ENCODE measurements around the gene DEAF1.

DEAF1 gene

DNA sequence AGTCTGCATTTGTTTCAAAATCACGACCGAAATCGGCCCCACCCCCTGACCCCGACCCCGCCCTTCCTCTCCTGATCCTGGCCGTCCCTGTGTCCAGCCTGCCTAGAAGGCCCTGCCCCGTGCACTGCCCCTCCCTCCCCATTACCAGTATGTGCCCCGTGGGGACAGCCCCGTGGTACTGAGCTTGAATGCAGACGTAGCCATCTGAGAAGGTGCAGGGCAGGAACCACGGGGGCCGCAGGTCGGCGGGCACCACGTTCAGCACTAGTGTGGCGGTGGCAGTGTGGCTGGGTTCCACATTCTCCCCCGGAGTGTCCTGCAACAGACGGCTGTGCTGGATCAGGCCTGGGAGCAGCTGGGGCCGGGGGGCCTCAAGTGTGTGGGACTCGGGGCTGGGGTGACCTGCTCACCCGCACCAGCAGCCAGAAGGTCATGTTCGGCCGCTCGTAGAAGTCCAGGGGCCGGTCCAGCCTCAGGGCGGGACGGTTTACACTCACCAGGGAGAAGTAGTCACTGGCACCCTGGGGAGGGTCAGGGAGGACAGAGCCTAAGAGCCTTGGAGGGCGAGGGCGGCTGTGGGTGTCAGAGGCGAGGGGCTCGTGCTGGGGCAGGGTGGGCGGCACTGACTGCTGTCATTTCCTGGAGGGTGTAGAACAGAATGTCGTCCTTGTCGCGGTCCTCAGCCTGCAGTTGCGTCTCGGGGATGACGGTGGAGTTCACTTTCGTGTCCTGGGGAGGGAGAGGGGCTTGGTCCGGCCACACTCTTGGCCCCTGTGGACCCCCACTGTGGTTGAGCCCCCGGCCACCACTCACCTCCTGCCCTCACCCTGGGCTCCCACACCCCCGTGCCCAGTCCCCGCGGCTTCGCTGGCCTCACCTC, 73.8 kb downstream of the DEAF1 start:
- DNase-seq, result no peak

GRCh38 chr11:620201-620600, 74.8 kb downstream of the DEAF1 start:
- DNase-seq, result no peak

GRCh38 chr11:619628-620050, 75.4 kb downstream of the DEAF1 start:
- no peak for DNase-seq

- DNase-seq, result no peak
Observed at GRCh38 chr11:618856-619627, 76.0 kb downstream of the DEAF1 start.

- DNase-seq, result no peak
Observed at GRCh38 chr11:617912-618682, 76.9 kb downstream of the DEAF1 start.

- no peak for DNase-seq
Observed at GRCh38 chr11:617199-617911, 77.7 kb downstream of the DEAF1 start.

DNA sequence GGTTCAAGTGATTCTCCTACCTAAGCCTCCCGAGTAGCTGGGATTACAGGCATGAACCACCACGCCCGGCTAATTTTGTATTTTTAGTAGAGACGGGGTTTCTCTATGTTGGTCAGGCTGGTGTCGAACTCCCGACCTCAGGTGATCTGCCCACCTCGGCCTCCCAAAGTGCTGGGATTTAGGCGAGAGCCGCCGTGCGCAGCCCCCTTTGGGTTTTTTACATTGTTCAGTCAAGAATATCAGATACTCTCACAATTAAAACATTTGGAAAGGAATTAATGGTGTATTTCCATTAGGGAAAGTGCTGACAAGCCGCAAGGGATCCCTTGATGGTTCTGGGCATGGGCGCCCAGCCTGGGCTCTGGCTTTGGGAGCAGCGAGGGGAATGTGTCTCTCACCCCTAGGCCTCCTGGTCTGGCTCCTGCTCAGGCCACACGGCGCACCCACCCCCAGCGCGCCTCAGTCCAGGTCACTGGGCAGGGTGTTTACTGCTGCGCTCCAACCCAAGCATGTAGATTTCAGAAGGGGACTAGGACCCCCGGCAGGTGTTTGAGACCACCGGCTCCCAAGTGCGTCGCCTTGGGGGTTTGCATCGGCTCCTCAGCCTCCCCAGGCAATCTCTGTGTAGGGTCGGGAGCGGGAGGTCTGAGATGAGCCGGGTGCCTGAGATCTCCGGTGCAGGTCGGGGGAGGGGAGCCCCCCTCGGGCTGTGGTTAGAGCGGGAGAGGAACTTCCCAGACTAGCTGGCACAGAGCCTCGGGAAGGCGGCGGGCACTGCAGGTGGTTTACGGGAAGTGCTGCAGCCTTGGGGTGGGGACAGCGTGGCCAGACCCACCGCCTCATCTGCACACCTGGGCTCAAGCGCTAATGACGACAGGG, 78.5 kb downstream of the DEAF1 start:
- no peak for DNase-seq

DNA sequence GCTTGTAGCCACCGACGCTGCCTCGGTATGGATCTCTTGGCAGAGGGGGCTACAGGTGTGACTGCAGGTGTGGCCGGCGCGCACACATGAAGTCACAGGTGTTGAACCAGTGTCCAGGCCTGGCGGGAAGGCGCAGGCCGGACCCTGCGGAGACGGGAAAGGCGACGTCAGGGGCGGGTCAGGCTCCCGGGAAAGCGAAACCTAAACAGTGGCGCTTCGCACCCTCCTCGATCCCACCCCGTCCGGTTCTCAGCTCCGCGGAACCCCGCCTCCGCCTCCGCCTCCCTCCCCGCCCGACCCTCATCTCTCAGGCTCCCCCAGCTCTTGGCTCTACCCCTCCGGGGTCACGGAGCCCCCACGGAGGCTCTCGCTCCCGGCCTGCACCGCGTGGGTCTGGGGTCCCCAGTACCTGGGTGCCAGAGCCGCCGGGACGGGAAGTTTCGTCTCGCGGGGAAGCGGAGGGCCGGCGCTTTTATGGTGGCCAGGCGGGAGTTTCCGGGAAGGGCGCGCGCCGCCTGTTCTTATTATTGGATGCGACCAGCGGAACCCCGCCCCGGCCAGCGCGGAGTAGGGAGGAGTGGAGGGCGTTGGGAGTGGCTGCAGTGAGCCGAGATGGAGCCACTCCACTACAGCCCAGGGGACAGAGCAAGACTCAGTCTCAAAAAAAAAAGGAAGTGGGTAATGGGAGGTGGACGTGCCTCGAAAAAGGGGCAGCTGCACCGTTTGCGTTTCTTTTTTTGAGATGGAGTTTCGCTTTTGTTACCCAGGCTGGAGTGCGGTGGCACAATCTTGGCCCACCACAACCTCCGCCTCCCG, 79.3 kb downstream of the DEAF1 start, which contains the start of gene IRF7:
TSS of gene IRF7 (minus strand) at position 447 of the 816 bp plus-strand sequence. CDS start 586 bp downstream, outside the sequence.
- peak; percentile 92 for DNase-seq

DNA sequence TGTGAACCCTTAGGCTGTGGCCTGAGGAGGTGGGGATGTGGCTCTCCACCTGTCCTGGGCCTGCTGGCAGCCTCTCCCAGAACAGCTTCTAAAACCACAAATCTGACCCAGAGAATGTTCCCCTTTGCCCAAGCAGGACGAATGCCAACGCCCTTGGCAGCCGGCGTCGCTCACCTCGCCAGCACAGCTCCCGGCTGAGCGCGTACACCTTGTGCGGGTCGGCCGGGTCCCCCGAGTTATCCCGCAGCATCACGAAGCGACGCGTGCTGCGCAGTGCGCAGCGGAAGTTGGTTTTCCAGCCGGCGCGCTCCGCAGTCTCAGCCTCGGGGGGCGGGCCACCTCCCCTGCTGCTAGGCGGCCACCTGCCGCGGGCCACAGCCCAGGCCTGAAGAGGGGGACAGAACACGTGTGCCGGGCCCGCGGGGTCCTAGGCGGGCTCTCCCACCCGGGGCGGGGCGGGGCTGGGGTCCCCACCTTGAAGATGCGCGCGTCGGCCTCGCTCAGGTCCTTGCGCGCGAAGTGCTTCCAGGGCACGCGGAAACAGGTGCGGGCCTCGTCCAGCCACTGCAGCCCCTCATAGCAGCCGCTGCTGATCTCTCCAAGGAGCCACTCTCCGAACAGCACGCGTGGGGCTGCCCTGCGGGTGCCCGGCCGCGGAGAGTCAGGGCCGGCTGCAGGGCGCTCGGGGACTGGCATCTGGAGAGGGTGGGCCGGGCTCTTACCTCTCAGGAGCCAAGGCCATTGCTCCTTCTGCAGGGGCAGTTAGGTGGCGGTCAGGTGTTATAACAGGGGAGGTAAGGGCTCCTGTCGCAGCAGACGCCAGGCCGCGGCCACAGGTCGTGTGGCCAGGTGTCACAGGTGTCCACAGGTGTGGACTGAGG, 80.2 kb downstream of the DEAF1 start:
- no peak for DNase-seq

GRCh38 chr11:614021-614622, 80.9 kb downstream of the DEAF1 start:
- no peak for DNase-seq

DNA sequence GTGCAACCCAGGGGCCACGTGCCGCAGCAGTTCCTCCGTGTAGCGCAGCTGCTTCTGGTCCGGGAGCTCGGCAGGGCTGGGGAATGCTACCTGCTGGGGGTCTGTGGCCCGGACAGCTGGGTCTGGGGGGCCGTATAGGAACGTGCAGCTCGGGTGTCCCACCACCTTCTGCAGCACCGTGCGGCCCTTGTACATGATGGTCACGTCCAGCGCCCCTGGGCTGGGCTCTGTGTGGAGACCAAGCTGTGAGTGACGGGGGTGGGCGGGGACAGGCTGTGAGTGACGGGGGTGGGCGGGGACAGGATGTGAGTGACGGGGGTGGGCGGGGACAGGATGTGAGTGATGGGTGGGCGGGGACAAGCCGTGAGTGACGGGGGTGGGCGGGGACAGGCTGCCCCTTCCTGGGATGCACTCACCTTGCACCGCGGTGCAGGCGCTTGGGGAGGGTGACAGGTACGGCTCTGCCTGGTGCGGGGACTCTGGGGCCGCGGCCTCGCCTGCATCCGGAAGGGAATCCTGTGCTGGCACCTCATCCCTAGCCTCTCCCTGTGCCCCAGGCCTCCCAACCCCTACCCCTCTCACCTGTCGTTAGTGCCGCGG, 81.6 kb downstream of the DEAF1 start:
- peak; percentile 86 for DNase-seq

DNA sequence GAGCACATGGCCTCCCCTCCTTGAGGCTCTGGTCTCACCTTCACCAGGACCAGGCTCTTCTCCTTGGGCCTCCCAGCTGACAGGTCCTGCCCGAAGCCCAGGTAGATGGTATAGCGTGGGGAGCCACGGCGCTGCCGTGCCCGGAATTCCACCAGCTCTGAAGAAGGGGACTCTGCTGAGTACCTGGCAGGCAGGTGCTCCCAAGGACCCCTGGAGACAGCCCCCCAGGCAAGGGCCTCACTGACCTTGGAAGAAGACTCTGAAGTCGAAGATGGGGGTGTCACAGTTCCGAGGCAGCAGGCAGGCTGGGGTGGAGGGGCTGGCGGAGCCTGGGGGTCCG, 82.1 kb downstream of the DEAF1 start:
- no peak for DNase-seq

GRCh38 chr11:612201-612960, 82.6 kb downstream of the DEAF1 start:
- DNase-seq, result no peak

DNA sequence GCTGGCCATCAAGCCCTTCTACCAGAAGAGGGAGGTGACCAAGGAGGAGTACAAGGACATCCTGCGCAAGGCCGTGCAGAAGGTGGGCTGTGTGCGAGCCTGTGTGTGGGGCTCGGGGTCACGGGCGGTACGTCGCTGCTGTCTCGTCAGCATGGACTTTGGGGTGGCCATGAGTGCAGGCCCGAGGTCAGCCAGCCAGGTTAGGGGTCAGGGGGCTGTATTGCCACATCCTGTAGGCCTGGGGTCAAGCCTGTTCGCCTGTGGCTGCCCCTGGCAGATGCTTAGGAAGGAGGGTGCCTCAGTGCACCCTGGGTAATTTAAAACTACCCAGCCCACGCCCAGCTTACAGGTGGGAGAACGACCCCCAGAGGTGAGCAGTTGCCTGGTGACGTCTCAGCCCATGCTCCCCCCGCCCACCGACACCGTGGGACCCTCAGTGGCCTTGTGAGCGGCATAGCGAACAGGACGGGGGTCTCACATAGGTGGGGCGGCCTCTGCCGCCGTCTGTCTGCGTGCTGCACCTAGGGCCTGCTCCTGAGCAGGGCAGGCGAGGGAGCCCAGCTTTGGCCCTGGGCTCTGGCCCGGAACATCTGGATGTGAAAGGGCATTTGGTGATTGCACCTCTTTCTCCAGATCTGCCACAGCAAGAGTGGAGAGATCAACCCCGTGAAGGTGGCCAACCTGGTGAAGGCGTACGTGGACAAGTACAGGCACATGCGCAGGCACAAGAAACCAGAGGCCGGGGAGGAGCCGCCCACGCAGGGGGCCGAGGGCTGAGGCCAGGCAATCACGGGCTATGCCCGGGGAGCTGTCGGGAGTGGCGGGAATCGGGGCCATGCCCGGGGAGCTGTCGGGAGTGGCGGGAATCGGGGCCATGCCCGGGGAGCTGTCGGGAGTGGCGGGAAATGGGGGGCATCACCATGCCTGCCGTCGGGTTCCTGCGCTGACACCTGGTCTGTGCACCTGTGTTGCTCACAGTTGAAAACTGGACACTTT, 83.7 kb downstream of the DEAF1 start:
- DNase-seq, result no peak

DNA sequence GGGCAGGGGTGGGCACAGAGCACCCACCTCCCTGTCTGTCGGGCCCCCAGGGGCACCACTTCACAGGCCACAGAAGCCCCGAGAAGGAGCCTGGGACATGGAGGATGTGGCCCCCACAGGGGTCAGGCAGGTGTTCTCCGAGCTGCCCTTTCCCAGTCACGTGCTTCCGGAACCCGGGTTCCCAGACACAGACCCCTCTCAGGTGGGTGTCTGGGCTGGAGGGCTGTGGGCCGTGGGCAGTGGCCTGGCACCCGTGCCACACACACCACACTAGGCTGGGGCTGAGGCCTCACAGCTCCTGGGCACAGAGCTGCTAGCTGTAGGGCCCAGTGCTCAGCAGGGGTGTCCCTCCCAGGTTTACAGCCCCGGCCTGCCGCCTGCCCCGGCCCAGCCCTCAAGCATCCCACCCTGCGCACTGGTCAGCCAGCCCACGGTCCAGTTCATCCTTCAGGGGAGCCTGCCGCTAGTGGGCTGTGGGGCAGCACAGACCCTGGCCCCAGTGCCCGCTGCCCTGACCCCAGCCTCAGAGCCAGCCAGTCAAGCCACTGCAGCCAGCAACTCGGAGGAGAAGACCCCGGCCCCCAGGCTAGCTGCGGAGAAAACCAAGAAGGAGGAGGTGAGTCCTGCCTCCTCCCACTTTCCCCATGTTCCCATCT, 84.7 kb downstream of the DEAF1 start:
- no peak for DNase-seq

GRCh38 chr11:609341-609811, 85.6 kb downstream of the DEAF1 start:
- no peak for DNase-seq
